AG09309 (cell line): ENCODE data around the gene ZNF451.

ENCODE experiments used
- DNase-seq: peaks from one replicate; pipeline ENCODE4 v3.0.0-alpha.2; 2010; ENCODE audit warnings: low read depth
- H3K4me3 ChIP-seq: 2 replicates; pipeline ENCODE4 v1.5.1; 2011; ENCODE audit warnings: mild to moderate bottlenecking, low read depth, low read length, moderate library complexity; ENCODE audit not compliant: control insufficient read depth
- CTCF ChIP-seq: IDR thresholded peaks from 2 replicates; pipeline ENCODE4 v1.5.1; 2011; ENCODE audit warnings: mild to moderate bottlenecking, low read depth, low read length, inconsistent platforms; ENCODE audit not compliant: insufficient read depth, control insufficient read depth; ENCODE audit errors: missing control alignments

ZNF451 gene

GRCh38 chr6:57064809-57065208, 25.2 kb upstream of the ZNF451 start:
- DNase-seq = no peak
- H3K4me3 ChIP-seq = no peak overlapping the region
- no peak for TF ChIP-seq CTCF

- TF ChIP-seq CTCF = no peak
- no peak overlapping the region for H3K4me3 ChIP-seq
- no peak for DNase-seq
Measured at GRCh38 chr6:57068061-57068460, 21.9 kb upstream of the ZNF451 start.

- no peak for DNase-seq
- no peak overlapping the region for H3K4me3 ChIP-seq
- TF ChIP-seq CTCF = no peak
Measured at GRCh38 chr6:57069228-57069627, 20.8 kb upstream of the ZNF451 start.

- no peak for TF ChIP-seq CTCF
- H3K4me3 ChIP-seq = no peak overlapping the region
- DNase-seq = no peak
Measured at GRCh38 chr6:57069920-57070331, 20.1 kb upstream of the ZNF451 start.

- no peak for DNase-seq
- no peak for TF ChIP-seq CTCF
Measured at GRCh38 chr6:57072108-57072507, 17.9 kb upstream of the ZNF451 start.

GRCh38 chr6:57074383-57074782, 15.6 kb upstream of the ZNF451 start:
- no peak for TF ChIP-seq CTCF
- H3K4me3 ChIP-seq = no peak overlapping the region
- no peak for DNase-seq

More at GRCh38 chr6:57072108-57072507, 17.9 kb upstream of the ZNF451 start:
- no peak overlapping the region for H3K4me3 ChIP-seq

- H3K4me3 ChIP-seq = no peak overlapping the region
Measured at GRCh38 chr6:57075092-57075491, 14.9 kb upstream of the ZNF451 start.

More at GRCh38 chr6:57075092-57075491, 14.9 kb upstream of the ZNF451 start:
- DNase-seq = no peak
- no peak for TF ChIP-seq CTCF
